Measurements from ENCODE around the gene ALOX12.

ALOX12 gene

DNA sequence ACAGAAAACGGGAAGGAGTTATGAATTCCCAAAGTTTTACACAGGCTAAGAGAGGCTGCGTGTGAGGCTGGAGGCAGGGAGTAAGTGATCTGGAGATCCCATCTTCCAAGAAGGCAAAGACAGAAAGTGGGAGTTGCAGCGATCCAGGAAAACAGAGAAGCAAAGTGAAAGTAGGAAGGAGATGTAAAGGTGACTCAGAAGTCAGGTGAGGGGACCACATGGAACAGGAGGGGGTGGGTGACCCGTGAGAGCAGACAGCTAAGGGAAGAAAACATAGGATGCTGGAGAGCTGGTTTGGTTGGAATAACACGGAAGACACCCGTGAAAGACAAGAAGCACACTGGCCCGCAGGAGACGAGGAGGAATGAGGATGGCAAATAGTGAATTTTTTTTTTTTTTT, 1.3 kb downstream of the ALOX12 start:
- H3F3A ChIP-seq (ENCODE audit: insufficient read depth, low read length) = no peaks in the 10 kb centered on the region
- H3K27me3 ChIP-seq (ENCODE audit: insufficient read depth, low read length) = no peaks in the 10 kb centered on the region
- H3K4me1 ChIP-seq (ENCODE audit: insufficient read depth, low read length, severe bottlenecking) = no peaks in the 10 kb centered on the region
- H3K4me2 ChIP-seq (ENCODE audit: low read length) = no peak overlapping the region
- no peaks in the 10 kb centered on the region for H3K9me2 ChIP-seq (ENCODE audit: low read depth, low read length)
- peaks cover 31% of the 10 kb centered on the region; the same call in 1 of the 2 replicates for H3K36me3 ChIP-seq (ENCODE audit: insufficient read depth, low read length)
- TF ChIP-seq, protein P1, sequence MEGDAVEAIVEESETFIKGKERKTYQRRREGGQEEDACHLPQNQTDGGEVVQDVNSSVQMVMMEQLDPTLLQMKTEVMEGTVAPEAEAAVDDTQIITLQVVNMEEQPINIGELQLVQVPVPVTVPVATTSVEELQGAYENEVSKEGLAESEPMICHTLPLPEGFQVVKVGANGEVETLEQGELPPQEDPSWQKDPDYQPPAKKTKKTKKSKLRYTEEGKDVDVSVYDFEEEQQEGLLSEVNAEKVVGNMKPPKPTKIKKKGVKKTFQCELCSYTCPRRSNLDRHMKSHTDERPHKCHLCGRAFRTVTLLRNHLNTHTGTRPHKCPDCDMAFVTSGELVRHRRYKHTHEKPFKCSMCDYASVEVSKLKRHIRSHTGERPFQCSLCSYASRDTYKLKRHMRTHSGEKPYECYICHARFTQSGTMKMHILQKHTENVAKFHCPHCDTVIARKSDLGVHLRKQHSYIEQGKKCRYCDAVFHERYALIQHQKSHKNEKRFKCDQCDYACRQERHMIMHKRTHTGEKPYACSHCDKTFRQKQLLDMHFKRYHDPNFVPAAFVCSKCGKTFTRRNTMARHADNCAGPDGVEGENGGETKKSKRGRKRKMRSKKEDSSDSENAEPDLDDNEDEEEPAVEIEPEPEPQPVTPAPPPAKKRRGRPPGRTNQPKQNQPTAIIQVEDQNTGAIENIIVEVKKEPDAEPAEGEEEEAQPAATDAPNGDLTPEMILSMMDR (IDR thresholded peaks at IDR 0.05; ENCODE audit: low read length) = no peak
- no peak for TF ChIP-seq EZH2 (IDR thresholded peaks at IDR 0.05; ENCODE audit: borderline replicate concordance, low read length)
- H2AFZ ChIP-seq (ENCODE audit: low read length) = no peak overlapping the region
- no peaks in the 10 kb centered on the region for H3K79me2 ChIP-seq (ENCODE audit: insufficient read depth, low read length)
- H3K9ac ChIP-seq (ENCODE audit: low read length) = no peak overlapping the region
- H3K4me3 ChIP-seq (ENCODE audit: low read depth, low read length, poor library complexity, severe bottlenecking) = no peak overlapping the region
- H4K20me1 ChIP-seq (ENCODE audit: insufficient read depth, low read length) = no peaks in the 10 kb centered on the region
- H3K27ac ChIP-seq (ENCODE audit: low read depth, low read length, poor library complexity, severe bottlenecking) = no peak overlapping the region
- H3K9me3 ChIP-seq (ENCODE audit: low read length) = no peaks in the 10 kb centered on the region

DNA sequence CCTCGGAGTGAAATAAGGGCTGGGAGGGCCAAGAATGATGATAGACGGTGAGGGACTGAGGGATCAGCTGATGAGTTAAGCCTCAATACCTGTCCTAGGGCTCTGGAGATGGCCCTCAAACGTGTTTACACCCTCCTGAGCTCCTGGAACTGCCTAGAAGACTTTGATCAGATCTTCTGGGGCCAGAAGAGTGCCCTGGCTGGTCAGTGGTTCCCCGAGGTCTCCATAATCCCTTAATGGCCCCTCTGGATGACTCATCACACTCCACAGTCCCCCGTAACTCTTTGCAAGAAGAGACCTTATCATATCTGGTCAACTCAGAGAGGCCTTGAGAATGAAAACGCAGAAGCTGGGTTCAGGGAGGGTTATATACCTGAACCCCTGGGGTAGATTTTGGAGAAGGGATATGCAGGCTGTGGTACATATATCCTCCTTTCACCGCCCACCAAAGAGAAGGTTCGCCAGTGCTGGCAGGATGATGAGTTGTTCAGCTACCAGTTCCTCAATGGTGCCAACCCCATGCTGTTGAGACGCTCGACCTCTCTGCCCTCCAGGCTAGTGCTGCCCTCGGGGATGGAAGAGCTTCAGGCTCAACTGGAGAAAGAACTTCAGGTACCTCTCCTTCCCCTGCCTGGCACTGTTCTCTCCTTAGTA, 3.1 kb downstream of the ALOX12 start:
- Histone ChIP-seq H3K9me2 (ENCODE audit: low read depth, low read length) (no peaks in the 10 kb centered on the region), H3K79me2 (ENCODE audit: insufficient read depth, low read length) (no peaks in the 10 kb centered on the region), H3K4me2 (ENCODE audit: low read length) (no peak overlapping the region), H3K4me1 (ENCODE audit: insufficient read depth, low read length, severe bottlenecking) (no peaks in the 10 kb centered on the region), H3K27me3 (ENCODE audit: insufficient read depth, low read length) (no peaks in the 10 kb centered on the region), H3K9me3 (ENCODE audit: low read length) (no peaks in the 10 kb centered on the region), H2AFZ (ENCODE audit: low read length) (no peak overlapping the region), H4K20me1 (ENCODE audit: insufficient read depth, low read length) (no peaks in the 10 kb centered on the region), H3K27ac (ENCODE audit: low read depth, low read length, poor library complexity, severe bottlenecking) (no peak overlapping the region), H3K4me3 (ENCODE audit: low read depth, low read length, poor library complexity, severe bottlenecking) (no peak overlapping the region), H3K36me3 (ENCODE audit: insufficient read depth, low read length) (peaks cover 32% of the 10 kb centered on the region; the same call in 1 of the 2 replicates), H3F3A (ENCODE audit: insufficient read depth, low read length) (no peaks in the 10 kb centered on the region), H3K9ac (ENCODE audit: low read length) (no peak overlapping the region)
- no peak for TF ChIP-seq EZH2 (IDR thresholded peaks at IDR 0.05; ENCODE audit: borderline replicate concordance, low read length)
- TF ChIP-seq, protein P1 (IDR thresholded peaks at IDR 0.05; ENCODE audit: low read length) = no peak

DNA sequence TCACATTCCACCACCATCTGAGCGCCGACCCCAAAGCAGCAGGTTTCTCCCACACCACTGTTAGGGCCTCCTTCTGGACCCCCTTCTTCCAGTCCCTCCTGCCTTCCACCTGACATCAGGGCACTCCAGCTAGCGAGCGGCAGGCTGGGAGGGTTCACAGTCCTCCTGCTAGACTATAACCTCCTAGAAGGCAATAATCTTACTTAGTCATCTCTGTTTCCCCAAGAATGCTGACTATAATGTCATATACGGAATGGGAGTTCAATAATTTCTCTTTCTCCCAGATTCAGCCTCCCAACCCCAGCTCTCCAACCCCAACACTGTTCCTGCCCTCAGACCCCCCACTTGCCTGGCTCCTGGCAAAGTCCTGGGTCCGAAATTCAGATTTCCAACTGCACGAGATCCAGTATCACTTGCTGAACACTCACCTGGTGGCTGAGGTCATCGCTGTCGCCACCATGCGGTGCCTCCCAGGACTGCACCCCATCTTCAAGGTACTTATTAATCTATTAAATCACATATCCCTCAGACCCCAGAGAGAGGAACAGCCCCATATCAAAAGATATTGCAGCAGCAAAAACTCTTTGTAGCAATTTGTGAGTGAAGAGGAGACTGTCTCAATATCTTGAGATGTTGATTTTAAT, 5.6 kb downstream of the ALOX12 start:
- no peaks in the 10 kb centered on the region for H3K9me2 ChIP-seq (ENCODE audit: low read depth, low read length)
- no peak overlapping the region for H2AFZ ChIP-seq (ENCODE audit: low read length)
- no peak overlapping the region for H3K9ac ChIP-seq (ENCODE audit: low read length)
- H3K79me2 ChIP-seq (ENCODE audit: insufficient read depth, low read length) = no peaks in the 10 kb centered on the region
- no peaks in the 10 kb centered on the region for H3K27me3 ChIP-seq (ENCODE audit: insufficient read depth, low read length)
- H3K36me3 ChIP-seq (ENCODE audit: insufficient read depth, low read length) = peaks cover 32% of the 10 kb centered on the region; the same call in 1 of the 2 replicates
- H3K4me3 ChIP-seq (ENCODE audit: low read depth, low read length, poor library complexity, severe bottlenecking) = no peak overlapping the region
- no peak overlapping the region for H3K4me2 ChIP-seq (ENCODE audit: low read length)
- H3F3A ChIP-seq (ENCODE audit: insufficient read depth, low read length) = no peaks in the 10 kb centered on the region
- no peaks in the 10 kb centered on the region for H3K9me3 ChIP-seq (ENCODE audit: low read length)
- no peaks in the 10 kb centered on the region for H3K4me1 ChIP-seq (ENCODE audit: insufficient read depth, low read length, severe bottlenecking)
- H4K20me1 ChIP-seq (ENCODE audit: insufficient read depth, low read length) = no peaks in the 10 kb centered on the region
- TF ChIP-seq, protein P1 (IDR thresholded peaks at IDR 0.05; ENCODE audit: low read length) = peak; percentile 75
- TF ChIP-seq EZH2 (IDR thresholded peaks at IDR 0.05; ENCODE audit: borderline replicate concordance, low read length) = no peak
- H3K27ac ChIP-seq (ENCODE audit: low read depth, low read length, poor library complexity, severe bottlenecking) = no peak overlapping the region

Data from OCI-LY1 (cell line).